Measurements from ENCODE around the gene NRGN.

- TF ChIP-seq CTCF (IDR thresholded peaks at IDR 0.05; ENCODE audit: poor library complexity) (no peak), EZH2 (IDR thresholded peaks at IDR 0.05; ENCODE audit: borderline replicate concordance) (no peak)
Measured at GRCh38 chr11:124788521-124788920, 48.8 kb downstream of the NRGN start.
